Measurements from ENCODE around the gene EHF.

Gene EHF

GRCh38 chr11:34629711-34630110, 8.8 kb downstream of the EHF start:
- Histone ChIP-seq H3K4me1 (ENCODE audit: insufficient read depth, low read length) (peaks cover 10% of the 10 kb centered on the region), H3K9me3 (ENCODE audit: insufficient read depth, low read depth, low read length) (no peaks in the 10 kb centered on the region), H3K9ac (ENCODE audit: low read depth, low read length) (no peak overlapping the region), H3K4me3 (ENCODE audit: low read length) (no peak overlapping the region), H3K36me3 (ENCODE audit: insufficient read depth, low read depth, low read length) (no peaks in the 10 kb centered on the region), H3K27ac (ENCODE audit: low read length) (no peak overlapping the region), H3K27me3 (ENCODE audit: insufficient read depth, low read length) (no peaks in the 10 kb centered on the region)

GRCh38 chr11:34630544-34630943, 9.7 kb downstream of the EHF start:
- no peaks in the 10 kb centered on the region for H3K27me3 ChIP-seq (ENCODE audit: insufficient read depth, low read length)

GRCh38 chr11:34631297-34631696, 10.4 kb downstream of the EHF start:
- Histone ChIP-seq H3K4me1 (ENCODE audit: insufficient read depth, low read length) (peaks cover 10% of the 10 kb centered on the region), H3K4me3 (ENCODE audit: low read length) (no peak overlapping the region)

More at GRCh38 chr11:34630544-34630943, 9.7 kb downstream of the EHF start:
- no peaks in the 10 kb centered on the region for H3K36me3 ChIP-seq (ENCODE audit: insufficient read depth, low read depth, low read length)
- H3K27ac ChIP-seq (ENCODE audit: low read length), result no peak overlapping the region
- H3K4me3 ChIP-seq (ENCODE audit: low read length), result no peak overlapping the region
- no peak overlapping the region for H3K9ac ChIP-seq (ENCODE audit: low read depth, low read length)
- H3K4me1 ChIP-seq (ENCODE audit: insufficient read depth, low read length), result peaks cover 10% of the 10 kb centered on the region
- H3K9me3 ChIP-seq (ENCODE audit: insufficient read depth, low read depth, low read length), result no peaks in the 10 kb centered on the region

GRCh38 chr11:34631737-34632104, 10.8 kb downstream of the EHF start:
- no peaks in the 10 kb centered on the region for H3K27me3 ChIP-seq (ENCODE audit: insufficient read depth, low read length)
- no peak overlapping the region for H3K4me3 ChIP-seq (ENCODE audit: low read length)
- H3K36me3 ChIP-seq (ENCODE audit: insufficient read depth, low read depth, low read length), result no peaks in the 10 kb centered on the region
- no peak overlapping the region for H3K9ac ChIP-seq (ENCODE audit: low read depth, low read length)
- peaks cover 10% of the 10 kb centered on the region for H3K4me1 ChIP-seq (ENCODE audit: insufficient read depth, low read length)
- no peak overlapping the region for H3K27ac ChIP-seq (ENCODE audit: low read length)
- no peaks in the 10 kb centered on the region for H3K9me3 ChIP-seq (ENCODE audit: insufficient read depth, low read depth, low read length)

More at GRCh38 chr11:34631297-34631696, 10.4 kb downstream of the EHF start:
- Histone ChIP-seq H3K9me3 (ENCODE audit: insufficient read depth, low read depth, low read length) (no peaks in the 10 kb centered on the region), H3K36me3 (ENCODE audit: insufficient read depth, low read depth, low read length) (no peaks in the 10 kb centered on the region), H3K27me3 (ENCODE audit: insufficient read depth, low read length) (no peaks in the 10 kb centered on the region), H3K27ac (ENCODE audit: low read length) (no peak overlapping the region), H3K9ac (ENCODE audit: low read depth, low read length) (no peak overlapping the region)

GRCh38 chr11:34632105-34632791, 11.4 kb downstream of the EHF start:
- Histone ChIP-seq H3K27me3 (ENCODE audit: insufficient read depth, low read length) (no peaks in the 10 kb centered on the region), H3K36me3 (ENCODE audit: insufficient read depth, low read depth, low read length) (no peaks in the 10 kb centered on the region), H3K4me1 (ENCODE audit: insufficient read depth, low read length) (peaks cover 10% of the 10 kb centered on the region), H3K9me3 (ENCODE audit: insufficient read depth, low read depth, low read length) (no peaks in the 10 kb centered on the region), H3K4me3 (ENCODE audit: low read length) (no peak overlapping the region), H3K27ac (ENCODE audit: low read length) (no peak overlapping the region), H3K9ac (ENCODE audit: low read depth, low read length) (no peak overlapping the region)

- H3K9me3 ChIP-seq (ENCODE audit: insufficient read depth, low read depth, low read length), result no peaks in the 10 kb centered on the region
- no peak overlapping the region for H3K4me3 ChIP-seq (ENCODE audit: low read length)
- no peaks in the 10 kb centered on the region for H3K27me3 ChIP-seq (ENCODE audit: insufficient read depth, low read length)
- H3K4me1 ChIP-seq (ENCODE audit: insufficient read depth, low read length), result peaks cover 10% of the 10 kb centered on the region
- no peak overlapping the region for H3K9ac ChIP-seq (ENCODE audit: low read depth, low read length)
- H3K36me3 ChIP-seq (ENCODE audit: insufficient read depth, low read depth, low read length), result no peaks in the 10 kb centered on the region
- no peak overlapping the region for H3K27ac ChIP-seq (ENCODE audit: low read length)
Observed at GRCh38 chr11:34633640-34633989, 12.7 kb downstream of the EHF start.

GRCh38 chr11:34633990-34634693, 13.2 kb downstream of the EHF start:
- peaks cover 10% of the 10 kb centered on the region for H3K4me1 ChIP-seq (ENCODE audit: insufficient read depth, low read length)
- no peak overlapping the region for H3K27ac ChIP-seq (ENCODE audit: low read length)
- H3K9ac ChIP-seq (ENCODE audit: low read depth, low read length), result no peak overlapping the region
- no peaks in the 10 kb centered on the region for H3K9me3 ChIP-seq (ENCODE audit: insufficient read depth, low read depth, low read length)
- H3K27me3 ChIP-seq (ENCODE audit: insufficient read depth, low read length), result no peaks in the 10 kb centered on the region
- no peak overlapping the region for H3K4me3 ChIP-seq (ENCODE audit: low read length)
- H3K36me3 ChIP-seq (ENCODE audit: insufficient read depth, low read depth, low read length), result no peaks in the 10 kb centered on the region

GRCh38 chr11:34634694-34635062, 13.8 kb downstream of the EHF start:
- no peak overlapping the region for H3K4me3 ChIP-seq (ENCODE audit: low read length)
- H3K4me1 ChIP-seq (ENCODE audit: insufficient read depth, low read length), result peaks cover 10% of the 10 kb centered on the region
- no peaks in the 10 kb centered on the region for H3K27me3 ChIP-seq (ENCODE audit: insufficient read depth, low read length)
- no peaks in the 10 kb centered on the region for H3K9me3 ChIP-seq (ENCODE audit: insufficient read depth, low read depth, low read length)
- no peak overlapping the region for H3K9ac ChIP-seq (ENCODE audit: low read depth, low read length)
- no peak overlapping the region for H3K27ac ChIP-seq (ENCODE audit: low read length)
- H3K36me3 ChIP-seq (ENCODE audit: insufficient read depth, low read depth, low read length), result no peaks in the 10 kb centered on the region

GRCh38 chr11:34636127-34636526, 15.2 kb downstream of the EHF start:
- Histone ChIP-seq H3K9ac (ENCODE audit: low read depth, low read length) (no peak overlapping the region), H3K9me3 (ENCODE audit: insufficient read depth, low read depth, low read length) (no peaks in the 10 kb centered on the region), H3K4me3 (ENCODE audit: low read length) (no peak overlapping the region), H3K4me1 (ENCODE audit: insufficient read depth, low read length) (peaks cover 10% of the 10 kb centered on the region), H3K36me3 (ENCODE audit: insufficient read depth, low read depth, low read length) (no peaks in the 10 kb centered on the region), H3K27ac (ENCODE audit: low read length) (no peak overlapping the region), H3K27me3 (ENCODE audit: insufficient read depth, low read length) (no peaks in the 10 kb centered on the region)

GRCh38 chr11:34637303-34637702, 16.4 kb downstream of the EHF start:
- Histone ChIP-seq H3K9ac (ENCODE audit: low read depth, low read length) (no peak overlapping the region), H3K27ac (ENCODE audit: low read length) (no peak overlapping the region), H3K9me3 (ENCODE audit: insufficient read depth, low read depth, low read length) (no peaks in the 10 kb centered on the region), H3K4me3 (ENCODE audit: low read length) (no peak overlapping the region), H3K4me1 (ENCODE audit: insufficient read depth, low read length) (peaks cover 4% of the 10 kb centered on the region), H3K27me3 (ENCODE audit: insufficient read depth, low read length) (no peaks in the 10 kb centered on the region), H3K36me3 (ENCODE audit: insufficient read depth, low read depth, low read length) (no peaks in the 10 kb centered on the region)

GRCh38 chr11:34638897-34639296, 18.0 kb downstream of the EHF start:
- Histone ChIP-seq H3K9me3 (ENCODE audit: insufficient read depth, low read depth, low read length) (no peaks in the 10 kb centered on the region), H3K4me3 (ENCODE audit: low read length) (no peak overlapping the region), H3K36me3 (ENCODE audit: insufficient read depth, low read depth, low read length) (no peaks in the 10 kb centered on the region), H3K27ac (ENCODE audit: low read length) (no peak overlapping the region), H3K4me1 (ENCODE audit: insufficient read depth, low read length) (no peaks in the 10 kb centered on the region), H3K27me3 (ENCODE audit: insufficient read depth, low read length) (no peaks in the 10 kb centered on the region), H3K9ac (ENCODE audit: low read depth, low read length) (no peak overlapping the region)

GRCh38 chr11:34639545-34639944, 18.7 kb downstream of the EHF start:
- no peak overlapping the region for H3K9ac ChIP-seq (ENCODE audit: low read depth, low read length)
- no peaks in the 10 kb centered on the region for H3K36me3 ChIP-seq (ENCODE audit: insufficient read depth, low read depth, low read length)
- no peaks in the 10 kb centered on the region for H3K27me3 ChIP-seq (ENCODE audit: insufficient read depth, low read length)
- no peak overlapping the region for H3K27ac ChIP-seq (ENCODE audit: low read length)
- no peaks in the 10 kb centered on the region for H3K9me3 ChIP-seq (ENCODE audit: insufficient read depth, low read depth, low read length)
- H3K4me1 ChIP-seq (ENCODE audit: insufficient read depth, low read length), result peaks cover 1% of the 10 kb centered on the region; the same call in 1 of the 2 replicates
- H3K4me3 ChIP-seq (ENCODE audit: low read length), result no peak overlapping the region

Data from iPS-20b (cell line).